Upper lobe of right lung (tissue), 1 donor: ENCODE measurements around the gene ARMH2. TPM values are rescaled to one million over a fixed set of nuclear protein-coding genes. Genes with fewer than 3 reads are reported as not detected.
"Not testable (repeated sequence)": the region's sequence is repeated elsewhere in the genome, so short reads cannot be mapped to it uniquely, and the experiment has no call there.

ENCODE experiments used
- ATAC-seq: fragments of 200-7000 bp; cut with Tn5 transposase; one replicate; pipeline ENCODE4 v1.9.1; 2020; ENCODE audit warnings: mild to moderate bottlenecking, moderate library complexity
- DNase-seq: peaks from one replicate; pipeline ENCODE4 v3.0.0-alpha.2; 2020
- H3K27ac ChIP-seq: fragments of 200-600 bp; one replicate; pipeline ENCODE4 v1.8.0; 2022
- H3K27me3 ChIP-seq: fragments of 200-600 bp; one replicate; pipeline ENCODE4 v1.8.0; 2022; ENCODE audit warnings: mild to moderate bottlenecking
- H3K36me3 ChIP-seq: fragments of 200-600 bp; one replicate; pipeline ENCODE4 v1.8.0; 2022
- H3K4me1 ChIP-seq: fragments of 200-600 bp; one replicate; pipeline ENCODE4 v1.8.0; 2022
- H3K4me3 ChIP-seq: fragments of 200-600 bp; one replicate; pipeline ENCODE4 v1.8.0; 2022; ENCODE audit warnings: mild to moderate bottlenecking
- H3K9me3 ChIP-seq: fragments of 200-600 bp; one replicate; pipeline ENCODE4 v1.8.0; 2022
- CTCF ChIP-seq: fragments of 200-600 bp; IDR thresholded peaks from one replicate; pipeline ENCODE4 v1.8.0; 2022; ENCODE audit warnings: antibody characterized with exemption
- intact Hi-C: fragments of 100-400 bp; cut with DNase I; formaldehyde crosslinking; loops from one replicate; pipeline ENCODE4 v1.11.0; 2022
- total RNA-seq: library from RNA; stranded (reverse); fragmentation: NEBNext Ultra II Directional; extraction: Animal tissue kit (Norgen Biotek cat#: 25700); gene quantifications from one replicate; pipeline ENCODE4 v1.2.1, GENCODE V29; 2021
- donor health status: DM: no; HTN: yes; CAD: no; lungs with severe emphysema.

The ARMH2 gene
- total RNA-seq, 1 donor from 2014 or later: not detected

GRCh38 chr6:24761851-24762250 is 36.9 kb downstream of the ARMH2 start:
- DNase-seq (no peak), ATAC-seq (no peak)
- no peak overlapping the region for H3K4me3 ChIP-seq
- no peaks in the 10 kb centered on the region for H3K9me3 ChIP-seq
- no peaks in the 10 kb centered on the region for H3K27me3 ChIP-seq
- H3K36me3 ChIP-seq: no peaks in the 10 kb centered on the region
- H3K27ac ChIP-seq: no peak overlapping the region
- intact Hi-C loops: no loop called here
- H3K4me1 ChIP-seq: no peaks in the 10 kb centered on the region
- no peak for TF ChIP-seq CTCF

- Histone ChIP-seq H3K9me3 (no peaks in the 10 kb centered on the region), H3K4me1 (no peaks in the 10 kb centered on the region), H3K4me3 (no peak overlapping the region), H3K36me3 (no peaks in the 10 kb centered on the region), H3K27me3 (no peaks in the 10 kb centered on the region), H3K27ac (no peak overlapping the region)
- peak; percentile 53 for ATAC-seq
- TF ChIP-seq CTCF: no peak
- intact Hi-C loops: no loop called here
- DNase-seq: no peak
Observed at GRCh38 chr6:24761193-24761835, 37.4 kb downstream of the ARMH2 start.

GRCh38 chr6:24760210-24760609 is 38.5 kb downstream of the ARMH2 start:
- ATAC-seq: no peak
- intact Hi-C loops: no loop called here

GRCh38 chr6:24759718-24760117 is 39.0 kb downstream of the ARMH2 start:
- DNase-seq (no peak), ATAC-seq (no peak)
- Histone ChIP-seq H3K9me3 (no peaks in the 10 kb centered on the region), H3K36me3 (no peaks in the 10 kb centered on the region), H3K27me3 (no peaks in the 10 kb centered on the region), H3K27ac (no peak overlapping the region), H3K4me1 (no peaks in the 10 kb centered on the region), H3K4me3 (no peak overlapping the region)
- intact Hi-C loops: no loop called here
- no peak for TF ChIP-seq CTCF

More at GRCh38 chr6:24760210-24760609, 38.5 kb downstream of the ARMH2 start:
- no peaks in the 10 kb centered on the region for H3K27me3 ChIP-seq
- DNase-seq: no peak
- no peaks in the 10 kb centered on the region for H3K36me3 ChIP-seq
- no peaks in the 10 kb centered on the region for H3K9me3 ChIP-seq
- no peak overlapping the region for H3K4me3 ChIP-seq
- TF ChIP-seq CTCF: no peak
- no peak overlapping the region for H3K27ac ChIP-seq
- H3K4me1 ChIP-seq: no peaks in the 10 kb centered on the region

- H3K4me1 ChIP-seq: no peaks in the 10 kb centered on the region
- ATAC-seq: peak; percentile 62
- no peaks in the 10 kb centered on the region for H3K9me3 ChIP-seq
- H3K36me3 ChIP-seq: no peaks in the 10 kb centered on the region
- H3K27me3 ChIP-seq: no peaks in the 10 kb centered on the region
- no peak for DNase-seq
- no peak overlapping the region for H3K4me3 ChIP-seq
- intact Hi-C loops: no loop called here
- no peak overlapping the region for H3K27ac ChIP-seq
- TF ChIP-seq CTCF: no peak
Observed at GRCh38 chr6:24757611-24758010, 41.1 kb downstream of the ARMH2 start.

- Histone ChIP-seq H3K9me3 (no peaks in the 10 kb centered on the region), H3K4me1 (no peaks in the 10 kb centered on the region), H3K27ac (no peak overlapping the region), H3K4me3 (no peak overlapping the region), H3K36me3 (no peaks in the 10 kb centered on the region), H3K27me3 (no peaks in the 10 kb centered on the region)
- ATAC-seq: no peak
- DNase-seq: no peak
- no peak for TF ChIP-seq CTCF
- intact Hi-C loops: no loop called here
Observed at GRCh38 chr6:24755279-24755678, 43.4 kb downstream of the ARMH2 start.

GRCh38 chr6:24754378-24754777 is 44.3 kb downstream of the ARMH2 start:
- ATAC-seq, H3K4me3 ChIP-seq, intact Hi-C loops, H3K4me1 ChIP-seq, H3K36me3 ChIP-seq, H3K27ac ChIP-seq, H3K27me3 ChIP-seq, H3K9me3 ChIP-seq, DNase-seq: not testable (repeated sequence)
